ENCODE measurements around the gene TUBGCP4. TPM values are rescaled to one million over a fixed set of nuclear protein-coding genes. Genes with fewer than 3 reads are reported as not detected.
"Not testable (repeated sequence)": the region's sequence is repeated elsewhere in the genome, so short reads cannot be mapped to it uniquely, and the experiment has no call there.

Gene TUBGCP4
- total RNA-seq, 4 donors from 2014 or later: 11.8 to 17.5 (median 14.3) TPM

DNA sequence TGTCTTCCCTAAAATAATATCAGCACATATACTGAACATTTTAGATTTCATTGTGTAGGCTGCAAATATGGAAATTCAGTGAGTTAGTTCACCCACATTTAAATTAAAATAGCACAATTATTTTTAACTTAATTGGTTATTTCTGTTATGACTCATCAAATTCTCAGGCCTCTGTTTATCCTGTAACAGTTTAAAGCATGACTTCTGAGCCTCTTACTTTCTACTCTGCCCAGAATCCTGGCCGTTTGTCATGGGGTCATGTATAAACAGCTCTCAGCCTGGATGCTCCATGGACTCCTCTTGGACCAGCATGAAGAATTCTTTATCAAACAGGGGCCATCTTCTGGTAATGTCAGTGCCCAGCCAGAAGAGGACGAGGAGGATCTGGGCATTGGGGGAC lies 12.2 kb downstream of the TUBGCP4 start:
- WGBS, 2 donors: 67 to 74% methylated on average over 2 of the region's 2 CpGs
- Histone ChIP-seq H3K36me3 (peaks cover 0 to 89% (median 8%) of the 10 kb centered on the region in 3 donors), H3K27ac (no peak overlapping the region), H3K27me3 (no peaks in the 10 kb centered on the region), H3K4me3 (no peak overlapping the region), H3K9me3 (no peaks in the 10 kb centered on the region), H3K4me1 (no peaks in the 10 kb centered on the region)
- no peak for DNase-seq (ENCODE audit: low spot score in 2 of 2)
- TF ChIP-seq, protein P1, sequence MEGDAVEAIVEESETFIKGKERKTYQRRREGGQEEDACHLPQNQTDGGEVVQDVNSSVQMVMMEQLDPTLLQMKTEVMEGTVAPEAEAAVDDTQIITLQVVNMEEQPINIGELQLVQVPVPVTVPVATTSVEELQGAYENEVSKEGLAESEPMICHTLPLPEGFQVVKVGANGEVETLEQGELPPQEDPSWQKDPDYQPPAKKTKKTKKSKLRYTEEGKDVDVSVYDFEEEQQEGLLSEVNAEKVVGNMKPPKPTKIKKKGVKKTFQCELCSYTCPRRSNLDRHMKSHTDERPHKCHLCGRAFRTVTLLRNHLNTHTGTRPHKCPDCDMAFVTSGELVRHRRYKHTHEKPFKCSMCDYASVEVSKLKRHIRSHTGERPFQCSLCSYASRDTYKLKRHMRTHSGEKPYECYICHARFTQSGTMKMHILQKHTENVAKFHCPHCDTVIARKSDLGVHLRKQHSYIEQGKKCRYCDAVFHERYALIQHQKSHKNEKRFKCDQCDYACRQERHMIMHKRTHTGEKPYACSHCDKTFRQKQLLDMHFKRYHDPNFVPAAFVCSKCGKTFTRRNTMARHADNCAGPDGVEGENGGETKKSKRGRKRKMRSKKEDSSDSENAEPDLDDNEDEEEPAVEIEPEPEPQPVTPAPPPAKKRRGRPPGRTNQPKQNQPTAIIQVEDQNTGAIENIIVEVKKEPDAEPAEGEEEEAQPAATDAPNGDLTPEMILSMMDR (IDR thresholded peaks at IDR 0.05): no peak

DNA sequence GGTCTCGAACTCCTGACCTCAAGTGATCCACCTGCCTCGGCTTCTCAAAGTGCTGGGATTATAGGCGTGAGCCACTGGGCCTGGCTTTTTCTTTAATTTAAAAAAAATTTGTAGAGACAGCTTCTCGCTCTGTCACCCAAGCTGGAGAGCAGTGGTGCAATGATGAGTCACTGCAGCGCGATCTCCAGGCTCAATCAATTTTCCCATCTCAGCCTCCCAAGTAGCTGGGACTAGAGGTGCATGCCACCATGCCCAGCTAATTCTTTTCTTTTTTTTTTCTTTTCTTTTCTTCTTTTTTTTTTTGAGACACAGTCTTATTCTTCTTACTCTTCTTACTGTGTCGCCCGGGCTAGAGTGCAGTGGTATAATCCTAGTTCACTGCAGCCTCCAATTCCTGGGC lies 19.8 kb downstream of the TUBGCP4 start:
- H3K36me3 ChIP-seq: peaks cover 0 to 69% (median 0%) of the 10 kb centered on the region in 3 donors
- WGBS, 2 donors: 94 to 96% methylated on average over 8 of the region's 8 CpGs
- TF ChIP-seq EP300 (IDR thresholded peaks at IDR 0.05): no peak
- TF ChIP-seq POLR2A (IDR thresholded peaks at IDR 0.05): no peak
- TF ChIP-seq, protein P1 (IDR thresholded peaks at IDR 0.05): no peak

DNA sequence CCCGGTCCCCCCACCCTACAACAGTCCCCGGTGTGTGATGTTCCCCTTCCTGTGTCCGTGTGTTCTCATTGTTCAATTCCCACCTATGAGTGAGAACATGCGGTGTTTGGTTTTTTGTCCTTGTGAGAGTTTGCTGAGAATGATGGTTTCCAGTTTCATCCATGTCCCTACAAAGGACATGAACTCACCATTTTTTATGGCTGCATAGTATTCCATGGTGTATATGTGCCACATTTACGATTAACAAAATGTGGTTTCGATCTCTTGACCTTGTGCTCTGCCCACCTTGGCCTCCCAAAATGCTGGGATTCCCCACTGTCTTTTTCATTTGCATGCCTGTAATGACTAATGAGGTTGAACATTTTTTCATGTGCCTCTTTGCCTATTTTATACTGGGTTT lies 22.7 kb downstream of the TUBGCP4 start:
- not testable (repeated sequence) for H3K27me3 ChIP-seq; H3K9me3 ChIP-seq; DNase-seq (ENCODE audit: low spot score in 2 of 2); H3K27ac ChIP-seq; H3K4me3 ChIP-seq; H3K4me1 ChIP-seq
- WGBS, 2 donors: 95 to 97% methylated on average over 6 of the region's 6 CpGs
- H3K36me3 ChIP-seq: peaks cover 0 to 72% (median 15%) of the 10 kb centered on the region in 3 donors

More for the DNA sequence above, 19.8 kb downstream of the TUBGCP4 start:
- Histone ChIP-seq H3K9me3 (no peaks in the 10 kb centered on the region), H3K27ac (no peak overlapping the region), H3K4me3 (no peak overlapping the region), H3K27me3 (no peaks in the 10 kb centered on the region), H3K4me1 (no peaks in the 10 kb centered on the region)
- no peak for DNase-seq (ENCODE audit: low spot score in 2 of 2)

DNA sequence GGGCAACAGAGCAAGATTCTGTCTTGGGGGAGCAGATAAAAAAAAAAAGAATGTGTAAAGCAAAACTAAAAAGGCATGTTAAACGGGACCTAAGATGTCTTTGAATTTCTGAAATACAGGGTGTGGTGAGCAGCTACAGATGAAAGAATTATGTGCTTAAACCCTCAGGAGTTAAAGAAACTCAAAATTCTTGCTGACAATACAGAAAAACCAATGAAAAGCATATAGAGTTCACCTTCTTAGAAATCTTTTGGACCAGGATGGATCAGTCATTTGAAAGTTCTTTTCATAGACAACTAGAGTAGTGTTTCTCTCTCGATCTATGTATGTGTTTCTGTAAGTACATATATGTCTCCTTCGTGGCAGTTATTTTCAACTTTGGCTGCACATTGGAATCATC lies 31.4 kb downstream of the TUBGCP4 start:
- WGBS, 2 donors: 78 to 81% methylated on average over 3 of the region's 3 CpGs
- TF ChIP-seq, protein P1 (IDR thresholded peaks at IDR 0.05): no peak
- TF ChIP-seq EP300 (IDR thresholded peaks at IDR 0.05) (no peak), POLR2A (IDR thresholded peaks at IDR 0.05) (no peak)
- Histone ChIP-seq H3K9me3 (no peaks in the 10 kb centered on the region), H3K27me3 (no peaks in the 10 kb centered on the region), H3K27ac (no peak overlapping the region), H3K4me3 (no peak overlapping the region), H3K4me1 (no peaks in the 10 kb centered on the region), H3K36me3 (peaks cover 0 to 100% (median 25%) of the 10 kb centered on the region in 3 donors)
- DNase-seq (ENCODE audit: low spot score in 2 of 2): no peak

DNA sequence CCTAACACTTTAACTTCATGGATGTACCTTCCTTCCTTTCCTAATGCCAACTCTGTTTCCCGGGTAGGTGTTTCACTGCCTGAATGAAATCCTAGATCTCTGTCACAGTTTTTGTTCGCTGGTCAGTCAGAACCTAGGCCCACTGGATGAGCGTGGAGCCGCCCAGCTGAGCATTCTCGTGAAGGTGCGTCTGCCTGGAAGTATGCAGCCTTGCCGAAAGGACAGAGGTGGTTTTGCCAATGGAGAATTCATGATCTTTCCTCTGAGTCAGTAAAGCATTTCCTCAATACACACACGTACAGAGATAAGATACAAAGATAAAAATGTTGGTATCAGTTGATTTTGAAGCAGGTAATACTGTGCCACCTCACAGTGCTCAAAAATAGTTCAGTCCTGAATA lies 32.7 kb downstream of the TUBGCP4 start:
- Histone ChIP-seq H3K27me3 (no peaks in the 10 kb centered on the region), H3K4me3 (no peak overlapping the region), H3K36me3 (peaks cover 0 to 100% (median 23%) of the 10 kb centered on the region in 3 donors), H3K9me3 (no peaks in the 10 kb centered on the region), H3K4me1 (no peaks in the 10 kb centered on the region), H3K27ac (no peak overlapping the region)
- WGBS, 2 donors: 84 to 89% methylated on average over 8 of the region's 8 CpGs
- TF ChIP-seq EP300 (IDR thresholded peaks at IDR 0.05) (no peak), POLR2A (IDR thresholded peaks at IDR 0.05) (no peak)
- TF ChIP-seq, protein P1 (IDR thresholded peaks at IDR 0.05): no peak
- no peak for DNase-seq (ENCODE audit: low spot score in 2 of 2)

DNA sequence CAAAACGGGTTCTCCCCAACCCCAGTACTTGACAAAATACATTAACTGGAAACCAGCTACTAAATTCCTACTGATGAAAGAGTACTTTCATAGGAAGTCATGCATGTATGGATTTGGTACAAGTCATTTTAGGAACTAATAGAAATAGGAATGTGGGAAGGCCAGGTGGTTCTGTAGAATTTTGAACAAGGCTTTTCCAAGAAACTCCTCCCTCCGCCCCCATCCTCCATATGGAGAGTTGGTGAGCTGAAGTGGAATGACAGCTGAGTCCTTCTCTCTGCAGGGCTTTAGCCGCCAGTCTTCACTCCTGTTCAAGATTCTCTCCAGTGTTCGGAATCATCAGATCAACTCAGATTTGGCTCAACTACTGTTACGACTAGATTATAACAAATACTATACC lies 33.2 kb downstream of the TUBGCP4 start:
- no peak overlapping the region for H3K27ac ChIP-seq
- H3K36me3 ChIP-seq: peaks cover 0 to 100% (median 27%) of the 10 kb centered on the region in 3 donors
- DNase-seq (ENCODE audit: low spot score in 2 of 2): no peak
- WGBS, 2 donors: 79% methylated on average over 5 of the region's 5 CpGs
- H3K9me3 ChIP-seq: no peaks in the 10 kb centered on the region
- no peak overlapping the region for H3K4me3 ChIP-seq
- H3K27me3 ChIP-seq: no peaks in the 10 kb centered on the region
- no peak for TF ChIP-seq EP300 (IDR thresholded peaks at IDR 0.05)
- TF ChIP-seq, protein P1 (IDR thresholded peaks at IDR 0.05): no peak
- no peak for TF ChIP-seq POLR2A (IDR thresholded peaks at IDR 0.05)
- no peaks in the 10 kb centered on the region for H3K4me1 ChIP-seq
